ENCODE measurements around the gene TXNL4A. TPM values are rescaled to one million over a fixed set of nuclear protein-coding genes. Genes with fewer than 3 reads are reported as not detected.

Gene TXNL4A
- polyA plus RNA-seq, 1 of the 3 experiments (the other 2 are of a cell fraction) = 158 TPM

GRCh38 chr18:79951545-79952455 is 36.6 kb downstream of the TXNL4A start, which contains the start of gene SLC66A2:
Gene SLC66A2 (minus strand): TSS chr18:79951653. CDS start chr18:79950926, 727 bp downstream.
- peaks cover 13% of the 10 kb centered on the region; the same call in 1 of the 2 replicates for H4K20me1 ChIP-seq (ENCODE audit: insufficient read depth)
- no peak within 1 kb of the TSS; a peak in 1 of 4 replicates for H3K27ac ChIP-seq (ENCODE audit: low read depth in 2 of 2, low read length in 1 of 2)
- peaks cover 33% of the 10 kb centered on the region for H3K79me2 ChIP-seq (ENCODE audit: insufficient read depth)
- peaks cover 4 to 5% of the 10 kb centered on the region in 2 experiments; a peak in 1 of 4 replicates for H3K4me1 ChIP-seq (ENCODE audit: control insufficient read depth in 1 of 2, insufficient read depth in 2 of 2, low read depth in 1 of 2, low read length in 1 of 2)
- peak within 1 kb of the TSS; percentile 64 for H3K9ac ChIP-seq
- no peaks in the 10 kb centered on the region for H3K9me3 ChIP-seq
- TF ChIP-seq SMC3 (IDR thresholded peaks at IDR 0.05; ENCODE audit: low read depth, low read length) (no peak), REST (IDR thresholded peaks at IDR 0.05; ENCODE audit: low read depth, low read length) (no peak), CTCF (IDR thresholded peaks at IDR 0.05) (peak; percentile 23; the same call in 1 of the 2 replicates), MAX (IDR thresholded peaks at IDR 0.05; ENCODE audit: low read depth) (0 out of 2 replicates have a peak, but pooled peaks have one; percentile 4), NRF1 (IDR thresholded peaks at IDR 0.05; ENCODE audit: low read depth, low read length) (peak; percentile 54), RAD21 (IDR thresholded peaks at IDR 0.05; ENCODE audit: low read length) (no peak), RXRA (IDR thresholded peaks at IDR 0.05; ENCODE audit: borderline replicate concordance, low read depth) (no peak), FOXJ3 (CRISPR knock-in tag; IDR thresholded peaks at IDR 0.05) (no peak), TAF1 (IDR thresholded peaks at IDR 0.05; ENCODE audit: borderline replicate concordance, low read depth, low read length) (0 out of 2 replicates have a peak, but pooled peaks have one; percentile 20), SIN3A (IDR thresholded peaks at IDR 0.05; ENCODE audit: borderline replicate concordance, low read depth, low read length) (no peak)
- POLR2A ChIA-PET = interaction anchor here (1.1 kb wide), 1 partner anchor 37 kb away, joined by 4 read pairs; no protein-coding TSS in a partner anchor
- no peaks in the 10 kb centered on the region for H3K27me3 ChIP-seq (ENCODE audit: insufficient read depth)
- peaks cover 0 to 3% of the 10 kb centered on the region in 2 experiments for H3K36me3 ChIP-seq (replicated peaks in 1 of 2; ENCODE audit: control insufficient read depth in 1 of 2, insufficient read depth in 2 of 2, low read length in 1 of 2)
- H3K4me2 ChIP-seq = peak within 1 kb of the TSS; percentile 96
- H3K4me3 ChIP-seq (ENCODE audit: low read depth in 2 of 2, low read length in 1 of 2) = peak within 1 kb of the TSS; percentile 67 to 77
- 3% methylated on average over 29 of the region's 126 CpGs for WGBS (ENCODE audit: low lambda C conversion rate)
- peak; percentile 97 for DNase-seq
- CTCF ChIA-PET = interaction anchor here (1.0 kb wide), 1 partner anchor 83 kb away, joined by 3 read pairs; no protein-coding TSS in a partner anchor
- H2AFZ ChIP-seq (ENCODE audit: low read depth) = peak within 1 kb of the TSS; percentile 96
- no peaks in the 10 kb centered on the region for H3F3A ChIP-seq (replicated peaks; ENCODE audit: insufficient read depth)
- no peaks in the 10 kb centered on the region for H3K9me2 ChIP-seq

Data from SK-N-SH (cell line).